ENCODE measurements around the gene LMF2. TPM values are rescaled to one million over a fixed set of nuclear protein-coding genes. Genes with fewer than 3 reads are reported as not detected.

Gene LMF2
- total RNA-seq, 6 experiments from 2014 or later, result 110 to 133 (median 118) TPM

- H3K27ac Mint-ChIP-seq, result peak overlapping the region; percentile 53
- H3K4me1 Mint-ChIP-seq (ENCODE audit: low read depth), result no peaks in the 10 kb centered on the region; the same call in none of the 2 replicates
- peaks cover 17% of the 10 kb centered on the region; the same call in 1 of the 2 replicates for H3K27me3 Mint-ChIP-seq (ENCODE audit: insufficient read depth)
- H3K4me3 Mint-ChIP-seq, result peak overlapping the region; percentile 43; the same call in 1 of the 2 replicates
- no peaks in the 10 kb centered on the region for H3K36me3 Mint-ChIP-seq (ENCODE audit: low read depth)
- no peak for TF ChIP-seq CTCF (IDR thresholded peaks at IDR 0.05)
- DNase-seq, result no peak
- no peaks in the 10 kb centered on the region for H3K9me3 Mint-ChIP-seq
Measured at GRCh38 chr22:50532824-50533796, 25.6 kb upstream of the LMF2 start.

GRCh38 chr22:50531962-50532674, 24.6 kb upstream of the LMF2 start:
- H3K9me3 Mint-ChIP-seq, result no peaks in the 10 kb centered on the region
- peak; percentile 52 for DNase-seq
- H3K4me3 Mint-ChIP-seq, result peak overlapping the region; percentile 65
- H3K4me1 Mint-ChIP-seq (ENCODE audit: low read depth), result peaks cover 5% of the 10 kb centered on the region
- TF ChIP-seq CTCF (IDR thresholded peaks at IDR 0.05), result no peak
- peak overlapping the region; percentile 53 for H3K27ac Mint-ChIP-seq
- peaks cover 18% of the 10 kb centered on the region for H3K27me3 Mint-ChIP-seq (ENCODE audit: insufficient read depth)
- H3K36me3 Mint-ChIP-seq (ENCODE audit: low read depth), result no peaks in the 10 kb centered on the region

GRCh38 chr22:50531546-50531961, 24.1 kb upstream of the LMF2 start:
- peak overlapping the region; percentile 65 for H3K4me3 Mint-ChIP-seq
- H3K4me1 Mint-ChIP-seq (ENCODE audit: low read depth), result peaks cover 9% of the 10 kb centered on the region
- no peak overlapping the region for H3K27ac Mint-ChIP-seq
- no peaks in the 10 kb centered on the region for H3K9me3 Mint-ChIP-seq
- no peak for DNase-seq
- no peak for TF ChIP-seq CTCF (IDR thresholded peaks at IDR 0.05)
- peaks cover 18% of the 10 kb centered on the region for H3K27me3 Mint-ChIP-seq (ENCODE audit: insufficient read depth)
- H3K36me3 Mint-ChIP-seq (ENCODE audit: low read depth), result no peaks in the 10 kb centered on the region

- peaks cover 9% of the 10 kb centered on the region for H3K4me1 Mint-ChIP-seq (ENCODE audit: low read depth)
- peaks cover 18% of the 10 kb centered on the region for H3K27me3 Mint-ChIP-seq (ENCODE audit: insufficient read depth)
- H3K4me3 Mint-ChIP-seq, result peak overlapping the region; percentile 75
- H3K27ac Mint-ChIP-seq, result peak overlapping the region; percentile 78
- DNase-seq, result no peak
- no peak for TF ChIP-seq CTCF (IDR thresholded peaks at IDR 0.05)
- no peaks in the 10 kb centered on the region for H3K9me3 Mint-ChIP-seq
- H3K36me3 Mint-ChIP-seq (ENCODE audit: low read depth), result no peaks in the 10 kb centered on the region
Measured at GRCh38 chr22:50530877-50531545, 23.5 kb upstream of the LMF2 start.

- H3K9me3 Mint-ChIP-seq, result no peaks in the 10 kb centered on the region
- peaks cover 18% of the 10 kb centered on the region for H3K27me3 Mint-ChIP-seq (ENCODE audit: insufficient read depth)
- no peak for TF ChIP-seq CTCF (IDR thresholded peaks at IDR 0.05)
- H3K27ac Mint-ChIP-seq, result no peak overlapping the region
- peaks cover 9% of the 10 kb centered on the region for H3K4me1 Mint-ChIP-seq (ENCODE audit: low read depth)
- DNase-seq, result no peak
- no peaks in the 10 kb centered on the region for H3K36me3 Mint-ChIP-seq (ENCODE audit: low read depth)
- no peak overlapping the region for H3K4me3 Mint-ChIP-seq
Measured at GRCh38 chr22:50530580-50530876, 23.0 kb upstream of the LMF2 start.

Measured in HFFc6 (cell line).